ENCODE data around the gene PEMT. TPM values are rescaled to one million over a fixed set of nuclear protein-coding genes. Genes with fewer than 3 reads are reported as not detected.
A peak's percentile ranks its signal among the peaks of the same experiment; 100 is the strongest.

PEMT gene
- total and polyA plus RNA-seq, 2 of the 8 experiments (the other 6 are each of a cell fraction or from before 2014, with no cell fraction given): 42.0 to 118 TPM

- TF ChIP-seq PHF8 (conservative IDR thresholded peaks at IDR 0.05; ENCODE audit: low read depth, low read length) (no peak), YY1 (IDR thresholded peaks at IDR 0.05; ENCODE audit: low read depth, low read length) (peak; percentile 38; the same call in 1 of the 2 replicates), JUND (IDR thresholded peaks at IDR 0.05; ENCODE audit: low read length) (0 out of 2 replicates have a peak, but pooled peaks have one; percentile 12), GTF2F1 (IDR thresholded peaks at IDR 0.05; ENCODE audit: borderline replicate concordance, low read depth, low read length) (no peak), RFX5 (IDR thresholded peaks at IDR 0.05; ENCODE audit: borderline replicate concordance, low read depth, low read length) (no peak), GABPA (IDR thresholded peaks at IDR 0.05; ENCODE audit: borderline replicate concordance, insufficient read depth, low read length) (0 out of 2 replicates have a peak, but pooled peaks have one; percentile 34), RAD21 (IDR thresholded peaks at IDR 0.05 in 1 of 2, conservative IDR thresholded peaks at IDR 0.05 in 1 of 2; ENCODE audit: low read depth in 2 of 2, low read length in 2 of 2) (peak; percentile 42 to 70), TAF7 (optimal IDR thresholded peaks at IDR 0.05; ENCODE audit: borderline replicate concordance, low read depth, low read length) (peak; percentile 41)
Observed at GRCh38 chr17:17613708-17614114, 22.2 kb upstream of the PEMT start (continued).

Measured in H1 (cell line).